Endodermal cell (in vitro differentiated cells): ENCODE measurements around the gene AKT1S1. TPM values are rescaled to one million over a fixed set of nuclear protein-coding genes. Genes with fewer than 3 reads are reported as not detected.

Experiments used
- DNase-seq: peaks from one replicate; pipeline ENCODE4 v3.0.0-alpha.2; 2017
- H3K27ac ChIP-seq: 2 replicates; pipeline ENCODE4 v1.5.1; 2013; ENCODE audit warnings: mild to moderate bottlenecking, low read depth, low read length, moderate library complexity
- H3K27me3 ChIP-seq: 2 replicates; pipeline ENCODE4 v1.6.1; 2013; ENCODE audit warnings: mild to moderate bottlenecking, low read length, moderate library complexity; ENCODE audit not compliant: insufficient read depth, control insufficient read depth, poor library complexity, severe bottlenecking
- H3K36me3 ChIP-seq: 2 replicates; pipeline ENCODE4 v1.7.0; 2013; ENCODE audit warnings: mild to moderate bottlenecking, low read length, moderate library complexity; ENCODE audit not compliant: control insufficient read depth, insufficient read depth
- H3K4me1 ChIP-seq: one replicate; pipeline ENCODE4 v1.7.0; 2013; ENCODE audit warnings: low read length; ENCODE audit not compliant: control insufficient read depth, insufficient read depth
- H3K4me3 ChIP-seq: 2 replicates; pipeline ENCODE4 v1.5.1; 2013; ENCODE audit warnings: mild to moderate bottlenecking, low read length, moderate library complexity
- H3K9ac ChIP-seq: 2 replicates; pipeline ENCODE4 v1.6.1; 2013; ENCODE audit warnings: mild to moderate bottlenecking, low read length, moderate library complexity; ENCODE audit not compliant: poor library complexity, severe bottlenecking; ENCODE audit errors: extremely low read depth
- H3K9me3 ChIP-seq: 2 replicates; pipeline ENCODE4 v1.6.1; 2013; ENCODE audit warnings: mild to moderate bottlenecking, low read length, moderate library complexity; ENCODE audit not compliant: control insufficient read depth
- H3K27ac Mint-ChIP-seq: 2 replicates; pipeline ENCODE4 v1.8.0; 2020; ENCODE audit warnings: mixed read lengths
- H3K27me3 Mint-ChIP-seq: 2 replicates; pipeline ENCODE4 v1.8.0; 2021; ENCODE audit warnings: mild to moderate bottlenecking, mixed read lengths; ENCODE audit not compliant: insufficient read depth
- H3K36me3 Mint-ChIP-seq: 2 replicates; pipeline ENCODE4 v1.8.0; 2020; ENCODE audit warnings: low read depth, mixed read lengths
- H3K4me1 Mint-ChIP-seq: 2 replicates; pipeline ENCODE4 v1.8.0; 2020; ENCODE audit warnings: mixed read lengths
- H3K4me3 Mint-ChIP-seq: 2 replicates; pipeline ENCODE4 v1.8.0; 2020; ENCODE audit warnings: mild to moderate bottlenecking, moderate library complexity, mixed read lengths
- H3K9me3 Mint-ChIP-seq: 2 replicates; pipeline ENCODE4 v1.8.0; 2020; ENCODE audit warnings: mild to moderate bottlenecking, mixed read lengths
- CTCF ChIP-seq: fragments of 200-600 bp; sonication (generic); conservative IDR thresholded peaks from 2 replicates; pipeline ENCODE4 v1.5.0; 2021; ENCODE audit warnings: antibody characterized with exemption, mild to moderate bottlenecking
- WGBS, 2 experiments: methylation state at CpG; one replicate each; pipeline versions ENCODE4 v1.1.5 to v1.1.7; 2013; ENCODE audit warnings: missing lambda C conversion rate in 2 of 2, mixed read lengths in 1 of 2; ENCODE audit not compliant: insufficient coverage in 1 of 2, insufficient read length in 1 of 2; 5-methylcytosine and 5-hydroxymethylcytosine counted together
- total RNA-seq, 2 donors: library from RNA; stranded (reverse); fragmentation: NEBNext Ultra II Directional in 1 of 2; extraction: Animal tissue kit (Norgen Biotek cat#: 25700) in 1 of 2; gene quantifications; 2 replicates in 1 of 2; 3 replicates in 1 of 2; pipeline ENCODE4 v1.2.1, GENCODE V29; 2021

AKT1S1 gene
- total RNA-seq, 2 donors from 2014 or later = 41.3 to 47.0 TPM

DNA sequence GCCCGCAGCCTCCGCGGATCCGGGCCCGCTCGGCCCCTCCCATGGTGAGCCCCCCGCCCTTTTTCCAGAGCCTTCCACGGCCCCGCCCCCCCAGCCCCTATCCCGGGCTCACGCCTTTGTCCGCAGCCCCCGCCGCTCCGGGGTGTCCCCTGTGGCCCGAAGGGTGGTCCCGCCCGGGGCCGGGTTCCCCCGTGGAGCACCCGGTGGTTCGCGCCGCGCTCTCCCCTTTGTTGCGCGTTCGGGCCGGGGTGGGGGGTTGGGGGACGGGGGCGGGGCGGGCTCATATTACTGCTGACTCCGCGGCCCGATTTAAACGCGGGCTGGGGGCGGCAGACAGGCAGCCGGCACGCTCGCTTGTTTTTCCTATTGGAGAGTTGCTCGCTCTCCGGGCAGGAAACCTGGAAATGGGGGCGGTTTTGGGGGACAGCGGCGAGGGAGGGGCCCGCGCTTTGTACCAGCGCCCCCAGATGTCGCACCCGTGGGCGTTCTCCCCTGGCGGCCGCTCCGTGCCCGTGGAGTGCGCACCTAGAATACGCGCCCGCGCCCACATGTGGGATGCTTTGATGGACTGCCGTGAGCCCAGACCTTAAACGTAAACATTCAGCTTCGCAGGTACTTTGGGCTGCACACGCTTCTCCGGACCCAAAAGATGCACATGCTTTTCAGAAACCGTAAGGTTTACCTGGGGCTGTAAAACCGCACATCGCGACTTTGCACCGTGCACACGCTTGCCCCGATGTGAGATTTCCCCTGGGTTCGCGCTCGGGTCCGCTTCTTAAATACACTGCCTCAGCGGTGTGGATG lies 25.5 kb downstream of the AKT1S1 start:
- Histone ChIP-seq H3K27ac (peak overlapping the region; percentile 99), H3K36me3 (peaks cover 36% of the 10 kb centered on the region), H3K9ac (peak overlapping the region; percentile 36), H3K9me3 (peaks cover 7% of the 10 kb centered on the region), H3K27me3 (no peaks in the 10 kb centered on the region), H3K4me3 (peak overlapping the region; percentile 82), H3K4me1 (peaks cover 5% of the 10 kb centered on the region)
- WGBS, 2 experiments = 2 to 4% methylated on average over 38 to 75 of the region's 78 CpGs
- TF ChIP-seq CTCF = no peak
- Mint-ChIP-seq H3K27ac (peak overlapping the region; percentile 56), H3K36me3 (peaks cover 38% of the 10 kb centered on the region), H3K27me3 (no peaks in the 10 kb centered on the region), H3K4me1 (peaks cover 21% of the 10 kb centered on the region), H3K4me3 (peak overlapping the region; percentile 86), H3K9me3 (peaks cover 7% of the 10 kb centered on the region)
- DNase-seq = peak; percentile 90

DNA sequence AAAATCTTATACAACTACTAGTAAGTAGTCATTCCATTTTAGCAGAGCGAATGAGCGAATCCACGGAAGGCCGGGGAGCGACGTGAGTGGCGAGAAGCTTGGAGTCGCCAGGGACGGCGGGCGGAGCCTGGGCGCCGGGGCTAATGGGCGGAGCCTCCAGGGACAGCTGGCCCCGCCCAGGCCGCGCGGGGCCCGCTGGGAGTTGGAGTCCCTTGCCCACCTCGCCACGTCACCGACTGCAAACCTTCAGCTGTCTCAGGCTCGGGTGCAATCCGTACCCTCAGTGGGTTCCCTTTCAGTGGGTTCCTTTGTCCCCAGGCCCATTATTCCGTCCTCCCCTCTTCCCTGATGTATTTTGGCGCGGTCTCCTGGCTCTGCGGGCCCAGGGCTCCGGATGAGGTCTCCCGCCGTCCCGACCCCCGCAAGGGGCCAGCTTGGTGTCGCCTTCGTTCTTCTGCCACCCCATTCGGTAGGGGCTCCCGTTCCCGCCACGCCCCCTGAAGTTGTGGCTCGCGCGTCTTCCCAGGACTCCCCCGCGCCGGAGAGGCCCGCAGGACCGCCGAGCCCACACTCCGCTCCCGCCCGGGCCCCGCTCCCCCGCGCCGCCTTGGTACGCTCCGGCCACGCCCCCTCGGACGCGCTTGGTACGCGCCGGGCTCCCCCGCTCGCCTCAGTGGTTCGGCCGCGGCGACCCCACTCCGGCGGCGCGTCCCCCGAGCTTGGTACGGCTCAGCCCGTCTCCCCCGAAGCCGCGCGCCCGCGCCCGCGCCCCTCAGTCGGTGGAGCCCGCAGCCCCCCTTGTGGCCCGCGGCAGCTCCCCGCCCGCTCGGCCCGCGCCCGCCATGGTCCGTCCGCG lies 26.4 kb downstream of the AKT1S1 start, which contains the start of gene PTOV1:
PTOV1 (plus strand) TSS at position 673 of the 856 bp plus-strand sequence.
- H3K36me3 ChIP-seq = peaks cover 26% of the 10 kb centered on the region
- H3K9ac ChIP-seq = peak within 1 kb of the TSS; percentile 98
- no peak for TF ChIP-seq CTCF
- Mint-ChIP-seq H3K27me3 (no peaks in the 10 kb centered on the region), H3K27ac (peak within 1 kb of the TSS; percentile 98), H3K9me3 (peaks cover 7% of the 10 kb centered on the region), H3K4me3 (peak within 1 kb of the TSS; percentile 86), H3K4me1 (peaks cover 21% of the 10 kb centered on the region), H3K36me3 (peaks cover 35% of the 10 kb centered on the region)
- H3K9me3 ChIP-seq = peaks cover 7% of the 10 kb centered on the region
- WGBS, 2 experiments = 2 to 8% methylated on average over 41 to 98 of the region's 98 CpGs
- H3K4me3 ChIP-seq = peak within 1 kb of the TSS; percentile 91
- peak within 1 kb of the TSS; percentile 99 for H3K27ac ChIP-seq
- H3K4me1 ChIP-seq = peaks cover 5% of the 10 kb centered on the region
- no peaks in the 10 kb centered on the region for H3K27me3 ChIP-seq
- DNase-seq = peak; percentile 95

DNA sequence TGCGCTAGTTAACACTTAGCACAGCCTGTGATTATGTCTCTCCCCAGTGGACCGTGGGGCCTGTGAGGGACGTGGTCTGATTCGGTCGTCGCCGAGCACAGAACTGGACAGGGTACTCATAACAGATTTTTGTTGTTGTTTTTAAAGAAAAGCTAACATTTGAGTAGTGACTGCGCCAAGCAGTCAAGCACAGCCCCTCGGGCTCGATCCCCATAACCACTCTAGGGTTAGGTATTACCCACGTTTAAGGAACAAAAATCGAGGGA lies 27.0 kb downstream of the AKT1S1 start:
- Mint-ChIP-seq H3K4me1 (peaks cover 21% of the 10 kb centered on the region), H3K27ac (peak overlapping the region; percentile 60), H3K9me3 (peaks cover 7% of the 10 kb centered on the region), H3K27me3 (no peaks in the 10 kb centered on the region), H3K4me3 (peak overlapping the region; percentile 86), H3K36me3 (peaks cover 30% of the 10 kb centered on the region)
- no peaks in the 10 kb centered on the region for H3K27me3 ChIP-seq
- 72 to 88% methylated on average over 9 to 12 of the region's 12 CpGs for WGBS, 2 experiments
- no peak for TF ChIP-seq CTCF
- H3K36me3 ChIP-seq = peaks cover 21% of the 10 kb centered on the region
- no peak for DNase-seq
- H3K9me3 ChIP-seq = peaks cover 7% of the 10 kb centered on the region
- peak overlapping the region; percentile 98 for H3K9ac ChIP-seq
- H3K27ac ChIP-seq = no peak overlapping the region
- H3K4me3 ChIP-seq = peak overlapping the region; percentile 91
- peaks cover 5% of the 10 kb centered on the region for H3K4me1 ChIP-seq
